ENCODE results near the gene OR6Q1.

OR6Q1 gene

DNA sequence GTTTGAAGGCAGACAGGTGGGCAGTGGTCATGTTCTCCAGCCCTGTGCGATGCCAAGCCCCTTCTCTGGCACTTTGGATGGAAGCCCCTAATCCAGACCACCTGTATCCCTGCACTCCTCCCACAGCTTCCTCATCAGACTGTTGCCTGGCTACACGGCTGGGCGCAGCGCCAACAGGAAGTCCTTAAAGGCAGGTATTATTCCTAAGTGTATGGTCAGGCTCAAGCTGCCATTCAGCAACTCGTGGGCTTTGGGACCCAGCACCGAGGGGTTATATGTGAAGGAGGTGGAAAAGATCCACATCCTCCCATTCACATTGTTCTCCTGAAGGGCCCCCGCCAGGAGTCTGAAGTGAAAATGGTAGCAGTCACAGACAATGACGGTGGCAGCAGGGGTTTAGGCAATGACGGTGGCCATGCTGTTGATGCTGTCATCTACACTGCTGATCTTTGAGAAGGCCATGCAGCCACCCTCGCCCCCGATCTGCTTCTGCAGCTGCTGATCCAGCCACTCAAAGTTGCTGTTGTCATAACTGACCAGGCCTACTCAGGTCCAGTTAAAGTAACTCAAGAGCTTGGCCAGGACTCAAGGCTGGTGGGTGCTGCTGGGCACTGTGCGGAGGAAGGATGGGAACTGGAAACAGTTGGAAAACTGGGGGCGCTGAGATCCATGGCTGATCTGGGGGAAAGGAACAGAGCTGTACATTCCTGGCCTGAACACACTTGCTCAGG is 27.7 kb downstream of the OR6Q1 start:
- DNase-seq, result no peak

GRCh38 chr11:58059007-58059350 is 28.2 kb downstream of the OR6Q1 start:
- DNase-seq, result no peak

DNA sequence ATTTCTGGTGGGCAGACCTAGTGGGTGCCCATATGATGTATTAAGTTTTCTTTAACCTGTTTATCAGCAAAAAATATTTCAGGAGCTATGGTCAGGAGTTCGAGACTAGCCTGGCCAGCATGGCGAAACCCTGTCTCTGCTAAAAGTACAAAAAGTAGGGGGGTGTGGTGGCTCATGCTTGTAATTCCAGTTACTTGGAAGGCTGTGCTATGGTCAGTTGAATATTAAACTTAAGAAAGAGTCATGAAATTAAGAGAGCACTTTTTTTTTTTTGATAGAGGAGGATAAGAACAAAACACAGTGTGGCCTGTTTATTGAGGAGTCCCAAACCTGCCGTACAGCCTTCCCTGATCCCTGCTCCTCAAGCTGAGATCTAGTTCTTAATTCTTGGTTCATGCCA is 29.8 kb downstream of the OR6Q1 start:
- no peak for DNase-seq

DNA sequence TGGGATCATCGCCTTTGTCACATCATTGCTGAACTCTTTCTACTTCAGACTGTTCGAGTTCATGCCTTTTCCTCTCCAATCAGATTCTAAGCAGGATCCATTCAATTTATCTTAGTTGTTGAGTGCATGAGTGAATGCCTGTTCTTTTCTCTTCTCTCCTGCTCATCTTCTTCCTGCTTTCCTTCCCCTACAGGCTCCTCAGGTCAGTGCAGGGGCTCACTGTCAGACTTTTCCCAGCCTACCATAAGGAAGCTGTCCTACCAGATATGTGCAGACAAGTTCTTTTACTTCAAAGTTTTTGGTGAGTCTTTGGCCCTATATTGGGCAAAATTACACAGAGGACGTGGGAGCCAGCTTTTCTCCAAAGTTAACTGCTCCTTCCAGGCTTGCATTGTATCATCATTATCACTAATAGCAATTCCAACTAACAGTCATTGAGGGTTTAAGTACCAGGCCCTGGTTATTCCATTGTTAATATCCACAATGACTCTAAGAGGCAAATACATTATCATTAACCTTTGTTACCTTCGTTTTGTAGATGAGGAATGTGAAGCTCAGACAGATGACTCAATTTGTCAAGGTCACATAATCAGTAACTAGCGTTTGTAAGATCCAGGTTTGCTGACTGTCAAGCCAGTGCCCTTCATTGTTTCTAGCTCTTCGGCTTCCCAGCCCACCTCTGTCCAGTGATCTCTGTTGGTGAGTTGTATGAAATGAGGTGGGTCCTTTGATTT is 30.4 kb downstream of the OR6Q1 start:
- no peak for DNase-seq

DNA sequence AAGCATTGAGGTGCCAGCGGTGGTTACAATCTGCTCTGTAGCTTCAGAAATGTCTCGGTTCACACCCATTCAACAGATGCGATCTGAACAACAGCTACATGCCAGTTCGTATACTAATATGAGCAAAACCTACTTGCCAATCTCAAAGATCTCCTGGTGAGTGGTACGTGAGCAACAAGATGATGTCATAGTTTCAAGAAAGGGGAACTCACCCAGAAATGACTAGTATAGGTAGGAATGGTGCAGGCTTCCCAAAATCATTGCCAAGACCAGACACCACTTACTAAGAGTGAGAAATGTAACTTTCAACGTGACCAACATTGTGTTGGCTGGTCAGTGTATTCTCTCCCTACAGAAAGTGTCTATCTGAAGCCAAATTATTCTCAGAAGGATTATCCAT is 31.1 kb downstream of the OR6Q1 start:
- no peak for DNase-seq

DNA sequence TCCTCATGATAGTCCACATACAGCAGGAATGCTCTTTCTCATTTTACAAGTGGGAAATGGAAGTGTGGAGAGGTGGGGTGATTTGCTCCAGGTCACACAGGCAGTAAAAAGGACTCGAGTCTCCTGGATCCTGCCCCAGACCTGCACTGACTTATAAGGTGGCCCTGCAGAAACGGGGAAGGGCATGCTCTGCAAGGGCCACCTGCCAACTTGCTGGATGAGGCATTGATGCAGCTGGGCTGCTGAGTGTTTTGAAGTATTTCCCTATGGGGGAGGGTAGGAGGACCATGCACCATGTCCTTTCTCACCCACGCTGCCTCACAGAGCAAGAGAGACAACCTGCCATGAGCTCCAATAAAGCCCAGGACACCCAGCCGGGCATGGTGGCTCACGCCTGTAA is 36.9 kb downstream of the OR6Q1 start:
- no peak for DNase-seq

GRCh38 chr11:58068655-58069054 is 37.9 kb downstream of the OR6Q1 start:
- DNase-seq, result no peak

- no peak for DNase-seq
Observed at GRCh38 chr11:58070585-58070984, 39.8 kb downstream of the OR6Q1 start.

- no peak for DNase-seq
Observed at GRCh38 chr11:58075781-58076180, 45.0 kb downstream of the OR6Q1 start.
